ENCODE measurements around the gene ETFB. TPM values are rescaled to one million over a fixed set of nuclear protein-coding genes. Genes with fewer than 3 reads are reported as not detected.

Gene ETFB
- total RNA-seq, 1 experiment from 2014 or later = 204 TPM

DNA sequence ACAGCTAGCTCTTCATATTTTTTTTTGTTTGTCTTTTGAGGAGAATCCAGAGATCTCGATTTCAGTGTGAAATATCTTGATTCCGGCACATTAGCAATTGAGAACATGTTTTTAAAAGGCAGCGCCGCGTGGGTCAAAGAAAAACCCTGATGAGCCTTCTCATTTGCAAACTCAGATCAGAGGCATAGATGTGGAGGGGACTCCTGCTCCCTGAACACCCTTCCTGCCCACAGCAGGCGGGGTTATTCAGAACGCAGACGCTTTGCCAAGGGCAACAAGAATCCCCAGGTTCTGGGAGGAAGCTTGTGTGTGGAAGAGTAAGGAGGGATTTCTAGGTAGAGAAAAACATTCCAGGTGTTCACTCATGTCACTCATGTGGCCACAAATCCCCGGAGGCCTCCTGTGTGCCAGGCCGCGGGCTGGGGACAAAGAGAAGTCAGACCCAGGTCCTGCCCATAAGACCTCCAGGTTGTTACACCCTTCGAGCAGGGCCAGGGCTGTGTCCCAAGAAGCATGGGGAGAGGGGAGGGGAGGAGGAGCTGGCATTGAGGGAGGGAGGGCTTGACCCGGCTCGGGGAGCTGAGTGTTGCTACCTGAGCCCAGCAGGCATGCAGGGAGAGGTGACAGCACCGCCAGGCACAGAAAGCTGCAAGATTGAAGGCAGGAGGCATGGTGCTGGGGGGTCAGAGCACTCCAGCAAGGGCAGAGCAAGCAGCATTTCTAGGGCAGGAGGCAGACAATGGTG lies 70.6 kb downstream of the ETFB start:
- Histone ChIP-seq H3K9me3 (ENCODE audit: insufficient read depth, low read depth) (no peaks in the 10 kb centered on the region), H3K27me3 (ENCODE audit: insufficient read depth, low read depth) (peaks cover 98% of the 10 kb centered on the region), H4K20me1 (ENCODE audit: insufficient read depth) (no peaks in the 10 kb centered on the region), H3K27ac (no peak overlapping the region), H3K4me1 (replicated peaks; ENCODE audit: insufficient read depth) (no peaks in the 10 kb centered on the region), H3K4me2 (no peak overlapping the region), H3K4me3 (no peak overlapping the region), H2AFZ (no peak overlapping the region), H3K9me2 (ENCODE audit: insufficient read depth) (no peaks in the 10 kb centered on the region), H3K79me2 (ENCODE audit: low read depth) (no peaks in the 10 kb centered on the region), H3K36me3 (ENCODE audit: low read depth) (no peaks in the 10 kb centered on the region), H3F3A (ENCODE audit: insufficient read depth, low read depth) (no peaks in the 10 kb centered on the region)
- CTCF ChIA-PET = no interaction called here
- POLR2A ChIA-PET (ENCODE audit: unreplicated experiment) = no interaction called here
- DNase-seq = no peak
- intact Hi-C loops (cut with micrococcal nuclease; ENCODE audit: unreplicated experiment) = no loop called here
- BruUV-seq (replicated peaks) = no TSS peak
- no peak for TF ChIP-seq EZH2 (IDR thresholded peaks at IDR 0.05; ENCODE audit: low read depth)
- TF ChIP-seq, protein P1, sequence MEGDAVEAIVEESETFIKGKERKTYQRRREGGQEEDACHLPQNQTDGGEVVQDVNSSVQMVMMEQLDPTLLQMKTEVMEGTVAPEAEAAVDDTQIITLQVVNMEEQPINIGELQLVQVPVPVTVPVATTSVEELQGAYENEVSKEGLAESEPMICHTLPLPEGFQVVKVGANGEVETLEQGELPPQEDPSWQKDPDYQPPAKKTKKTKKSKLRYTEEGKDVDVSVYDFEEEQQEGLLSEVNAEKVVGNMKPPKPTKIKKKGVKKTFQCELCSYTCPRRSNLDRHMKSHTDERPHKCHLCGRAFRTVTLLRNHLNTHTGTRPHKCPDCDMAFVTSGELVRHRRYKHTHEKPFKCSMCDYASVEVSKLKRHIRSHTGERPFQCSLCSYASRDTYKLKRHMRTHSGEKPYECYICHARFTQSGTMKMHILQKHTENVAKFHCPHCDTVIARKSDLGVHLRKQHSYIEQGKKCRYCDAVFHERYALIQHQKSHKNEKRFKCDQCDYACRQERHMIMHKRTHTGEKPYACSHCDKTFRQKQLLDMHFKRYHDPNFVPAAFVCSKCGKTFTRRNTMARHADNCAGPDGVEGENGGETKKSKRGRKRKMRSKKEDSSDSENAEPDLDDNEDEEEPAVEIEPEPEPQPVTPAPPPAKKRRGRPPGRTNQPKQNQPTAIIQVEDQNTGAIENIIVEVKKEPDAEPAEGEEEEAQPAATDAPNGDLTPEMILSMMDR (conservative IDR thresholded peaks at IDR 0.05) = no peak

Other genes starting within 250 kb of the ETFB start
- gene SIGLEC9, start 241.5 kb downstream of the ETFB start, total RNA-seq (2021) = not detected in 2 replicates
- gene SIGLEC7, start 224.1 kb downstream of the ETFB start, total RNA-seq (2021) = not detected in 2 replicates
- not detected in 2 replicates for gene CD33, start 141.3 kb downstream of the ETFB start, total RNA-seq (2021)
- gene SIGLECL1, start 115.3 kb downstream of the ETFB start, total RNA-seq (2021) = not detected in 2 replicates
- not detected in 2 replicates for gene IGLON5, start 54.7 kb downstream of the ETFB start, total RNA-seq (2021)
- gene VSIG10L, start 24.2 kb downstream of the ETFB start, total RNA-seq (2021) = 2.3 and 2.8 TPM in 2 replicates
- 1.5 and 4.5 TPM in 2 replicates for gene CLDND2, start 2.6 kb upstream of the ETFB start, total RNA-seq (2021)
- not detected in 2 replicates for gene NKG7, start 6.3 kb upstream of the ETFB start, total RNA-seq (2021)
- gene LIM2, start 21.6 kb upstream of the ETFB start, total RNA-seq (2021) = not detected in 2 replicates
- gene C19orf84, start 24.2 kb upstream of the ETFB start, total RNA-seq (2021) = 0.48 and 0.90 TPM in 2 replicates
- gene SIGLEC10, start 51.3 kb upstream of the ETFB start, total RNA-seq (2021) = not detected in 2 replicates
- gene SIGLEC8, start 92.1 kb upstream of the ETFB start, total RNA-seq (2021) = not detected in 2 replicates
- gene CEACAM18, start 112.2 kb upstream of the ETFB start, total RNA-seq (2021) = not detected in 2 replicates
- gene SIGLEC12, start 135.4 kb upstream of the ETFB start, total RNA-seq (2021) = not detected in 2 replicates
- not detected in 2 replicates for gene SIGLEC6, start 165.3 kb upstream of the ETFB start, total RNA-seq (2021)
- 11.7 and 12.5 TPM in 2 replicates for gene ZNF175, start 204.9 kb upstream of the ETFB start, total RNA-seq (2021)

Data from PC-9 (cell line).